ENCODE results near the gene C11orf52. TPM values are rescaled to one million over a fixed set of nuclear protein-coding genes. Genes with fewer than 3 reads are reported as not detected.

Gene C11orf52
- total RNA-seq, 1 experiment from 2014 or later: 1.7 TPM

DNA sequence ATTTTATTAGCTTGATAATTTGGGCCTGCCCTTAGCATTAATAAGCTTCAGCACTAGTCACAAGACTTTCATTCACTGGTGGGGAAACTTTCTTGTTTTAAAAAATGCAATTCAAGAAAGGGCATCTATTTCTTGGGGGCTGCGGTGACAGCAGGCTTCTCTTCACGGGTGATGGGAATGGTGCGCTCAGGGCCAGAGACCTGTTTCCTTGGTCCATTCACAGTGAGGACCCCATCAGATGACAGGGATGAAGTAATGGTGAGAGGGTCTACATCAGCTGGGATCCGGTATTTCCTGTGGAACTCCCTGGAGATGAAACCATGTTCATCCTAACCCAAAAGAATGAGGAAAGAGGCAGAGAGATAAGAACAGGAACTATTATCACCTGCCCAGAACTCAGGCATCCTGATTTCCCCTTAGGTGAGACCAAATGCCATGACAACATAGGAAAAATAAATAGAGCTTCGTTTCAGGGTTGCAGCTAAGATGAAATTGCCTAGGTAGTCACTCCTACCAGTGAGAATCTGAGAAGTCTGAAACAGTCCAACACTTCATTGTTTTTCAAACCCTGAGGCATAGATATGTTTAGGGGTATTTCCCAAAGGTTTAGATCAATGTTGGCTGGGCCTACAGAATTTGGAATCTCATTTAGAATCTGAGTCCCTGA is 9.9 kb upstream of the C11orf52 start:
- Histone ChIP-seq H3K36me3 (replicated peaks; ENCODE audit: control insufficient read depth, insufficient read depth, low read length) (no peaks in the 10 kb centered on the region), H3K4me3 (ENCODE audit: insufficient read depth, low read depth, low read length) (no peak overlapping the region), H3K27me3 (ENCODE audit: control insufficient read depth, insufficient read depth, low read length) (no peaks in the 10 kb centered on the region; the same call in 1 of the 2 replicates)
- no peak for DNase-seq

GRCh38 chr11:111909378-111909777 is 9.3 kb upstream of the C11orf52 start:
- Histone ChIP-seq H3K4me3 (ENCODE audit: insufficient read depth, low read depth, low read length) (no peak overlapping the region), H3K36me3 (replicated peaks; ENCODE audit: control insufficient read depth, insufficient read depth, low read length) (no peaks in the 10 kb centered on the region), H3K27me3 (ENCODE audit: control insufficient read depth, insufficient read depth, low read length) (no peaks in the 10 kb centered on the region; the same call in 1 of the 2 replicates)
- no peak for DNase-seq

DNA sequence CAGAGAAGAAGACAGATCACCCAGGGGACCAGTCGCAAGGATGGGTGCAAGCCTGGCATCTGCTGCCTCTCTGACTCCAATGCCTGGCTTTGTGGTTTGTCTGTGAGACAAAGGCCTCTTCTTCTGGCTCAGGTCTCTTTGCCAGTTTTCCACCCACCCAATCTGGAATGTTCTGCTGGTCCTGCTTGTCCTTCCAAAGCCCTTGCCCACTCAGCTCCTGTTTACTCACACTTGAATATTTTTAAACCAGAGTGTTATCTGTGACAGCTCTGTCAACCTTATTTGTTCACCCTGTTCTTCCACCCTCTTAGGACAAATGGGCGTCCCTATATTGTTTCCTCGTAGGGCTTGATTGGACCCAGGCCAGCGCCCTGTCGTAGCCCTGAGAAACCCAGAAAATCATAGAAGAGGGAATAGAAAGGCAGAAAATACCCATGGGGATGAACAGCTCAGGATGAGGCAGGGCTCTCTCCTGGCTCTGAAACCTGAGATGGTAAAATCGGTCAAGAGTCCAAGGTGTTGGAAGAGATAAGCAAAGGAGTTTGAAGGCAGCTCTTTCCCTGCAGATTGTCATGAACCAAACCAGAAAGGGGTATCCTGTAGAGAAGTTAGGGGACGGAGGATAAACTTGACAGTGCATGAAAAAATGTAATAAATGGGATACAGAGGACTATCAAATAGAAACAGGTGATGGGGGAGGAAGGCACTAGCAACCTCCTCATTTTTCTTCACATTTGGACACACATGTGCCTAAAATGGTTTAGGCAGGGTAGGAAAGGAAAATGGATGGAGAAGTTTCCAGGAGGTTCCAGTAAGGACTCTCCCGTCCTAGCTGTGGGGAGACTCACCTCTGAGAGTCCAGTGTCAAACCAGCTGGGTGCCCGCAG is 7.8 kb upstream of the C11orf52 start:
- DNase-seq: no peak
- H3K27me3 ChIP-seq (ENCODE audit: control insufficient read depth, insufficient read depth, low read length): no peaks in the 10 kb centered on the region; the same call in 1 of the 2 replicates
- no peaks in the 10 kb centered on the region for H3K36me3 ChIP-seq (replicated peaks; ENCODE audit: control insufficient read depth, insufficient read depth, low read length)
- no peak overlapping the region for H3K4me3 ChIP-seq (ENCODE audit: insufficient read depth, low read depth, low read length)

DNA sequence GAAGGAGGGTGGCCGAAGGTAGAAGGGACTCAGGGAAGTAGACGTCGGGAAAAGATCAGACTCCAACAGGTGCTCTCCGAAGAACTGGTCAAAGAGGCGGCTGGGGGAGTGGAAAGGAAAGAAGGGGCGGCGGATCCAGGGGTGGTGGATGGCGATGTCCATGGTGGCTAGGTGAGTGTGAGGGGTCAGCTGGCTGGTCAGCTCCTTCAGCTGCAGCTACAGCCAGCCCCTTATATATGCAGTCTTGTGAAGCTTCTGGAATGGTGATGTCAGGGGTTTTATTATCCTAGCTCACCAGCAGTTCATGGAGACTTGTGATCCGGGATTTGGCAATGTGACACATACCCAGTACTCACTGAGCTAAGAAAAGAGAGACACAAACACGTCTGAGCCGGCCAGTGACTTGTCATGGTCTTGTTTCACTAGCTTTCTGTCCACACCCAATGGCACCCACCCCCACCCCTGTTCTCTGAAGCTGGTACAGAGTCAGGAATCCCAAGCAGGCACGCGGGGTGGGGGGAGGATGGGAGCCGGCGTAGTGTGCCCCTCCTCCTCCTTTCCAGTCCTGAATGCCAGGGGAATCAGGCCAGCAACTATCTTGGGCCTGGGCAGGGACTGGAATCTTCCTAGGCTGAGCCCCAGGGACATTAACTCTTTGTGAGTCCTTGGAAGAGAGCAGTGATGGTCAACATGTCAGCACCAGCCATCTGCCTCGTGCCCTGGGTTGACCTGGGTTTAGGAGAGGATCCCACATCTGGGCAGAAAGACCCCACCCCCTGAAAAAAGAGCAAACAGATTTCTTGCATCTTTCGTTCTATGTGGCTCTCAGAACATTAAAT is 6.9 kb upstream of the C11orf52 start, which contains the start of gene CRYAB:
CRYAB (minus strand) TSS at position 208 of the 839 bp plus-strand sequence; CDS start at position 162, 46 bp downstream.
- no peaks in the 10 kb centered on the region for H3K36me3 ChIP-seq (replicated peaks; ENCODE audit: control insufficient read depth, insufficient read depth, low read length)
- H3K27me3 ChIP-seq (ENCODE audit: control insufficient read depth, insufficient read depth, low read length): no peaks in the 10 kb centered on the region; the same call in 1 of the 2 replicates
- H3K4me3 ChIP-seq (ENCODE audit: insufficient read depth, low read depth, low read length): no peak within 1 kb of the TSS
- DNase-seq: peak; percentile 48

DNA sequence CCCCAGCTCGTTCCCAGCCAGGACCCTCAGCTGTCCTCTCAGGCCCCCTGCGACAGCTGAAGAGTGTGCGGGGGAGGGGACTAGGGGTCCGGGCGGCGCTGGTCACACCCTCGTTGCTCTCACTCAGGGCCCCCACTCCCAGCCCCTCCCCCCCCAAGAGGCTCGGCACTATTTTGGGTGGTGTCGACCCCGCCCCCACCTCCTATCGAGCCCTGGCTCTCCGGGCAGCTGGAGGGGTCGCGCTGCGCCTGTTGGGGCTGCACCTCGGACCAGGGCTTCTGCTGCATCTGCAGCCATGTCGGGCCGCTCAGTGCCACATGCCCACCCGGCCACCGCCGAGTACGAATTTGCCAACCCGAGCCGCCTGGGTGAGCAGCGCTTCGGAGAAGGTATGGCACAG is 6.2 kb upstream of the C11orf52 start, which contains the start of gene HSPB2:
HSPB2 (plus strand) TSS at position 200 of the 400 bp plus-strand sequence; CDS start at position 296, 96 bp downstream.
- H3K4me3 ChIP-seq (ENCODE audit: insufficient read depth, low read depth, low read length): no peak within 1 kb of the TSS
- H3K27me3 ChIP-seq (ENCODE audit: control insufficient read depth, insufficient read depth, low read length): no peaks in the 10 kb centered on the region; the same call in 1 of the 2 replicates
- DNase-seq: peak; percentile 53
- no peaks in the 10 kb centered on the region for H3K36me3 ChIP-seq (replicated peaks; ENCODE audit: control insufficient read depth, insufficient read depth, low read length)

- no peaks in the 10 kb centered on the region; the same call in 1 of the 2 replicates for H3K27me3 ChIP-seq (ENCODE audit: control insufficient read depth, insufficient read depth, low read length)
- no peak overlapping the region for H3K4me3 ChIP-seq (ENCODE audit: insufficient read depth, low read depth, low read length)
- DNase-seq: no peak
- no peaks in the 10 kb centered on the region for H3K36me3 ChIP-seq (replicated peaks; ENCODE audit: control insufficient read depth, insufficient read depth, low read length)
Measured at GRCh38 chr11:111913031-111913861, 5.5 kb upstream of the C11orf52 start.

GRCh38 chr11:111913997-111914396 is 4.7 kb upstream of the C11orf52 start:
- Histone ChIP-seq H3K27me3 (ENCODE audit: control insufficient read depth, insufficient read depth, low read length) (no peaks in the 10 kb centered on the region; the same call in 1 of the 2 replicates), H3K4me3 (ENCODE audit: insufficient read depth, low read depth, low read length) (no peak overlapping the region), H3K36me3 (replicated peaks; ENCODE audit: control insufficient read depth, insufficient read depth, low read length) (no peaks in the 10 kb centered on the region)
- no peak for DNase-seq

DNA sequence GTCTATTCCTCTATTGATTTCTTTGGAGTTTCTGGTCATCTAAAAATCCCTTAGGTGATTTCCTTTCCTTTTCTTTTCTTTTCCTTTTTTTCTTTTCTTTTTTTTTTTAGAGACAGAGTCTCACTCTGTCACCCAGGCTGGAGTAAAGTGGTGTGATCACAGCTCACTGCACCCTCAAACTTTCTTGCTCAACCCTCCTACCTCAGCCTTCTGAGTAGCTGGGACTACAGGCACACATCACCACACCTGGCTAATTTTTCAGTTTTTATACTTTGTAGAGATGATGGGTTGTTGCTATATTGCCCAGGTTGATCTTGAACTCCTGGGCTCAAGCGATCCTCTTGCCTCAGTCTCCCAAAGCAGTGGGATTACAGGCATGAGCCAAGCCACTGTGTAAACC is 1.9 kb upstream of the C11orf52 start:
- H3K4me3 ChIP-seq (ENCODE audit: insufficient read depth, low read depth, low read length): no peak overlapping the region
- no peak for DNase-seq
- no peaks in the 10 kb centered on the region; the same call in 1 of the 2 replicates for H3K27me3 ChIP-seq (ENCODE audit: control insufficient read depth, insufficient read depth, low read length)
- H3K36me3 ChIP-seq (replicated peaks; ENCODE audit: control insufficient read depth, insufficient read depth, low read length): no peaks in the 10 kb centered on the region

DNA sequence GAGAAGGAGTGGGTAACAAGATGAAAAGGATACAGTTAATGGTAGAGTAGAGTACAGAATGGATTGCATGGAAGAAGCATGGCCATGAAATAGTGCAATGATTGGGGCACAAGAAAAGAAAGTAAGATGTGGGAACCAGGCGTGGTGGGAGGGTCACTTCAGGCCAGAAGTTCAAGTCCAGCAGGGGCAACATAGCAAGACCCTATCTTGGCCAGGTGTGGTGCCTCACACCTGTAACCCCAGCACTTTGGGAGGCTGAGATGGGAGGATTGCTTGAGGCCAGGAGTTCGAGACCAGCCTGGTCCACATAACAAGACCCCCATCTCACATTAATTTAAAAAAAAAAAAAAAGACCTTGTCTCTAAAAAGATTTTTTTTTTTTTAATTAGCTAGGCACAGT is 1.4 kb upstream of the C11orf52 start:
- Histone ChIP-seq H3K27me3 (ENCODE audit: control insufficient read depth, insufficient read depth, low read length) (no peaks in the 10 kb centered on the region; the same call in 1 of the 2 replicates), H3K36me3 (replicated peaks; ENCODE audit: control insufficient read depth, insufficient read depth, low read length) (no peaks in the 10 kb centered on the region), H3K4me3 (ENCODE audit: insufficient read depth, low read depth, low read length) (no peak overlapping the region)
- DNase-seq: no peak

DNA sequence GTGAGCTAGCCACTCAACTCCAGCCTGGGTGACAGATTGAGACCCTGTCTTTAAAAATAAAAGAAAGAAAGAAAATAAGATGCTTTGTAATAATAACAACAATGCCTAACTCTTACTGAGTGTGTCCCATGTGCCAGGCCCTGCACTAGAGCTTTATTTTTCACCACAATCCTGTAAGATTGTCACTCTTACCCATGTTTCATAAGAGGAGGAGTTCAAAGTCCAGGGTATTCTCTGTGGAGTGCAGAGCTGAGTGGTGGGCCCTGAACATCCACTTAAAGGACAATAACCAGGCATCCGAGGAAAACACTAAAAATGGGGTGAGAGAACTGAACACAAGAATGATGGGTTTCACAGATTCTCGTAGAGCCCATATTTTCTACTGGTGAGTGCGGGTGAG is 925 bp upstream of the C11orf52 start:
- H3K4me3 ChIP-seq (ENCODE audit: insufficient read depth, low read depth, low read length): no peak overlapping the region
- no peak for DNase-seq
- H3K27me3 ChIP-seq (ENCODE audit: control insufficient read depth, insufficient read depth, low read length): no peaks in the 10 kb centered on the region; the same call in 1 of the 2 replicates
- H3K36me3 ChIP-seq (replicated peaks; ENCODE audit: control insufficient read depth, insufficient read depth, low read length): no peaks in the 10 kb centered on the region

GRCh38 chr11:111920908-111921307 is 2.2 kb downstream of the C11orf52 start:
- no peak overlapping the region for H3K4me3 ChIP-seq (ENCODE audit: insufficient read depth, low read depth, low read length)
- H3K36me3 ChIP-seq (replicated peaks; ENCODE audit: control insufficient read depth, insufficient read depth, low read length): no peaks in the 10 kb centered on the region
- no peaks in the 10 kb centered on the region for H3K27me3 ChIP-seq (ENCODE audit: control insufficient read depth, insufficient read depth, low read length)
- no peak for DNase-seq

DNA sequence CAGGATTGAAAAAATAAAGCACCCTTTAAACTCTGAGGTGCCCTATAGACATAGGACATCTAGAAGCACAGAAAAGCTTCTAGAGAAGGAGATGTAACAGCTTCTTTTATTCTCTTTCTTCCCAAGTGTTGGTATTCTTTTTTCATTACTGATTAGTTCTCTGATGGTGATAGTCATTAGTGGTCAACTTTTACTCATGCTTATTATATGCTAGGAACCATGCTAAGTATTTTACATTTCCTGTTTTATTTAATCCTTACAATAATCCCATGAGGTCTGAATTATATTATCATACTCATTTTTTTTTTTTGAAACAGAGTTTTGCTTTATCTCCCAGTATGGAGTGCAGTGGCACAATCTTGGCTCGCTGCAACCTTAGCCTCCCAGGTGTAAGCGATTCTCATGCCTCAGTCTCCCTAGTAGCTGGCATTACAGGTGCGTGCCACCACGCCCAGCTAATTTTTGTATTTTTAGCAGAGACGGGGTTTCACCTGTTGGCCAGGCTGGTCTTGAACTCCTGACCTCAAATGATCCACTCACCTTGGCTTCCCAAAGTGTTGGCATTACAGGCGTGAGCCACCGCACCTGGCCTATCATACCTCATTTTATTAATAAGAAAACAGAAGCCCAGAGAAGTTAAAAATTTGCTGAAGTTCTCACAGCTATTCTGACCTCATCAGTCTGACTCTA is 3.0 kb downstream of the C11orf52 start:
- H3K4me3 ChIP-seq (ENCODE audit: insufficient read depth, low read depth, low read length): no peak overlapping the region
- H3K27me3 ChIP-seq (ENCODE audit: control insufficient read depth, insufficient read depth, low read length): no peaks in the 10 kb centered on the region
- no peak for DNase-seq
- no peaks in the 10 kb centered on the region for H3K36me3 ChIP-seq (replicated peaks; ENCODE audit: control insufficient read depth, insufficient read depth, low read length)

- Histone ChIP-seq H3K36me3 (replicated peaks; ENCODE audit: control insufficient read depth, insufficient read depth, low read length) (no peaks in the 10 kb centered on the region), H3K4me3 (ENCODE audit: insufficient read depth, low read depth, low read length) (no peak overlapping the region), H3K27me3 (ENCODE audit: control insufficient read depth, insufficient read depth, low read length) (no peaks in the 10 kb centered on the region)
- DNase-seq: no peak
Measured at GRCh38 chr11:111922803-111923202, 4.1 kb downstream of the C11orf52 start.
